HG02571 (cell line): ENCODE measurements around the gene ZNF154.
"Not testable (repeated sequence)": the region's sequence is repeated elsewhere in the genome, so short reads cannot be mapped to it uniquely, and the experiment has no call there.

Experiments
- ATAC-seq: cut with Tn5 transposase; IDR thresholded peaks from one replicate; pipeline ENCODE4 v1.9.1; 2021; ENCODE audit warnings: mild to moderate bottlenecking, moderate library complexity; ENCODE audit not compliant: unreplicated experiment

The ZNF154 gene

DNA sequence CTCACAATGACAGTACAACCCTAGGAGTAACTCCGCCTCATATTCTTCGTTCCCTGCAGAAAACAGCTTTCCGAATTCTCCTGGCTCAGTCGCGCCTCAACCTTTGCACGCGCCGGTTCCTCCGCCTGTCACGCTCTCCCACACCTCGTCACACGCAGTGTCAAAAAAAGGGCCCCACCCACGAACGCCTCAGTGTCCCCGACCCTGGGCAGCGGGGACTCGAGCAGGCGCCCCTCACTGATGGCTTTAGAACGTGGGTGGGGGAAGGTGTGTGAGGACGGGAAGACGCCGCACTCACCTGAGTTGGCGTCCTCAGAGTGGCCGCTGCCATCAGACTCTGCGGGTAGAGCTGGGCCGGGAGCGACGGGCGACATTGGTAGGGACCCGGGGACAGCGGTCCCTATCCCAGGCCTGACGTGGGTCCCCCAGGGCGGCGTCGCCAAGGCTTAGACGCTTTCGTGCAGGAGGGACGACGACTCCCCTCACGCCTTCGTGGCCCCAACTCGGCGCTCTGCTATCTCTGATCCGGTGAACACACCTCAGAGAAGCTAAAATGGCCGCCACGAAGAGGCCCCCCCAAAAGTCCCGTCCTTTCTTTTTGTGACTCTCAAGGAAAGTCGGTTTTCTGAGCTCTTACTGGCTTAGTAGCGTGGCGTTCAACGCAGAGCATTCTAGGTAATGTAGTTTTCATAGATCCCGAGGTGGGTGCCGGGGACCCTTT lies at the start of gene ZNF154:
TSS of gene ZNF154 (minus strand) at position 564 of the 721 bp plus-strand sequence. CDS start at position 331, 233 bp downstream.
- ATAC-seq, result no peak

GRCh38 chr19:57757941-57758340 lies 48.9 kb upstream of the ZNF154 start:
- no peak for ATAC-seq

DNA sequence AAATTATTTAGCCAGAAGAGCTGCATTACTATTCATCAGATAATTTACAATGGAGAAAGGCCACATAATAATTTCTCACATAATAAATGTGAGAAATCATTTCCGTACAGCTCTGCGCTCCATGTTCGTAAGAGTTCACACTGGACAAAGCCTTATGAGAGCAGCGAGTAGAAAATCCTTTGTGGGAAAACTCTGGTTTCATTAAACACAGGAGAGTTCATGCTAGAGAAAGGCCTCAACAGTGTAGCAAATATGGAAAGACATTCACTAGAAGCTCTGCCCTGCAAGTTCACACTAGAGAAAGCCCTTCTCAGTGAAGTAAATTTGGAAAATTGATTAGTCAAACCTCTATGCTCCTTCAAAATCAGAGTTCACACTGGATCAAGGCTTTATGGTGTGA lies 46.0 kb upstream of the ZNF154 start:
- no peak for ATAC-seq

GRCh38 chr19:57754091-57754673 lies 45.2 kb upstream of the ZNF154 start:
- ATAC-seq, result no peak

DNA sequence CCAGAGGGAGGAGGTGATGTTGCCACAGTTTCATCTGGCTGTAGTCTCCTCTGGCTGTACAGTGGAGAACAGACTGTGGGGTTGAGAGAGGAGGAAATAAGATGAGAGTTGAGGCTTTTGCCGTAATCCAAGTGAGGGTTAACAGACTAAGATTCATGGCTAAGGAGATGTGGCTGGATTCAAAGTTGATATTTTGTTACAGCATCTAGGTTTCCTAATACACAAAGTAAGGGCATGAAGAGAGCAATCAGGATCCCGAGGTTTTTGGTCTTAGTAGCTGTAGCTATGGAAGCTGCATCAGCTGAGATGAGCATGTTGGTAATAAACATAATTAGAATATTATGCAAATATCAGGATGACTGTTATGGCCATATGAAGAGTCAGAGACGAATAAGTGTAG lies 39.0 kb upstream of the ZNF154 start:
- no peak for ATAC-seq

GRCh38 chr19:57747472-57747807 lies 38.4 kb upstream of the ZNF154 start:
- ATAC-seq, result no peak

DNA sequence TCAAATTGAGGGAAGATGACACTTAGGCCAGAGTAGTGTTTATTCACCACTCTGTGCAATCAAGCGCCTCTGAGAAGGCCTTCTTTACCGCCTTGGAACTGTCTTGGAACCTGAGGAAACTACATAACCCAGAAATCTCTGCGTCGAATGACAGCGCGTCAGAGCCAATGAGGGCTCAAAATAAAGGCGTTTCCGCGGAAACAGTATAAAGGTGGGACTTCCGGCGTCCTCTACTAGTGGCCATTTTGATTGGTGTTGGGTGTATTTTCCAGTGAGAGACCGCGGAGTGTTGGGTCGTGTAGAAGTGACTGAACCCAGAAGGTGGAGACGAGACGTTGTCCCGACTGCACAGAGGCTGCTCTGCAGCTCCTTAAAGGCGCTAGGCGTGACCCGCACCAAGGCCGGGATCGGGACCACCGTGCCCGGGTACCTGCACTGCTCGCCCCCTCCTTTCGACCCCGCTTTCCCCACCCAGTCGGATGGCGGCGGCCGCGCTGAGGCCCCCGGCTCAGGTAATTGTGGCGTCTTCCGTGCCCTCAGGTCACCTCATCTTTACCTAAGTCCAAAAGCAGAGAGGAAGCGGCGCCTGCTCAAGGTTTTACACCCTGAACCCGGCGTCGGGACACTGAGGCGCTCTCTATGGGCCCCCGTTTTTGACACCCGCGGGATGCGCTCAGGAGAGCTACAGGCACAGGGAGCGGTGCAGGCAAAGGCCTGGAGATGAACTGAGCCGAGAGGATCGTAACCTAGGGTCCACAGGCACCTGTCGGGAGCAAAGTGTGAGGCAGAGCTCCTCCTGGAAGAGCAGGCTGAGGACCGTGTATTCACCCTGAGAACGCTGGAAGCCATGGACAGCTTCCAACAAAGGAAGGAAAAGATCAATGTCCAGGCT lies 37.8 kb upstream of the ZNF154 start, which contains the start of gene ZNF776:
TSS of gene ZNF776 (plus strand) at position 236 of the 892 bp plus-strand sequence. CDS start at position 480, 244 bp downstream.
- ATAC-seq, result peak; percentile 96

DNA sequence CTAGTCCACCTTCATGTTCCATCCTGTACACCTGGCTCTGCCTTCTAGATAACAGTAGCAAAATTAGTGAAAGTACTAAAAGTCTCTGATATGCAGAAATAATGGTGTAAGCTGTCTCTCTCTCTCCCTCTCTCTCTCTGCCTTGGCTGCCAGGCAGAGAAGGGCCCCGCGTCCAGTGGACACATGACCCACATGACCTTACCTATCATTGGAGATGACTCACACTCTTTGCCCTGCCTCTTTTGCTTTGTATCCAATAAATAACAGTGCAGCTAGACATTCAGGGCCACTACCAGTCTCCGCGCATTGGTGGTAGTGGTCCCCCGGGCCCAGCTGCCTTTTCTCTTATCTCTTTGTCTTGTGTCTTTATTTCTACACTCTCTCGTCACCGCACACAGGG lies 29.8 kb upstream of the ZNF154 start:
- not testable (repeated sequence) for ATAC-seq

GRCh38 chr19:57738320-57738719 lies 29.3 kb upstream of the ZNF154 start:
- ATAC-seq, result not testable (repeated sequence)

DNA sequence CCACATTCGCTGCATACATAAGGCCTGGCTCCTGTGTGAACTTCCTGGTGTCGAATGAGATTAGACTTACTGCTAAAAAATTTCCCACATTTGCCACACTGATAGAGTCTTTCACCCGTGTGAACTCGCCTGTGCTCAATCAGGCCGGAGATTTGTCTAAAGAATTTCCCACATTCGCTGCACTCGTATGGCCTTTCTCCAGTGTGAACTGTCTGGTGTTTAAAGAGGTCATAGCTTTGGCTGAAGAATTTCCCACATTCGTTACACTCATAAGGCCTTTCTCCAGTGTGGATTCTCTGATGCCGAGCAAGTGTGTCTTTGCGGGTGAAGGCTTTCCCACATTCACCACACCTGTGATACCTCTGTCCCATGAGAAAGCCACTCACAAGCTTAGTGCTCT lies 11.9 kb upstream of the ZNF154 start:
- ATAC-seq, result no peak

- no peak for ATAC-seq
Measured at GRCh38 chr19:57719901-57720519, 11.0 kb upstream of the ZNF154 start.

- no peak for ATAC-seq
Measured at GRCh38 chr19:57719424-57719823, 10.4 kb upstream of the ZNF154 start.

DNA sequence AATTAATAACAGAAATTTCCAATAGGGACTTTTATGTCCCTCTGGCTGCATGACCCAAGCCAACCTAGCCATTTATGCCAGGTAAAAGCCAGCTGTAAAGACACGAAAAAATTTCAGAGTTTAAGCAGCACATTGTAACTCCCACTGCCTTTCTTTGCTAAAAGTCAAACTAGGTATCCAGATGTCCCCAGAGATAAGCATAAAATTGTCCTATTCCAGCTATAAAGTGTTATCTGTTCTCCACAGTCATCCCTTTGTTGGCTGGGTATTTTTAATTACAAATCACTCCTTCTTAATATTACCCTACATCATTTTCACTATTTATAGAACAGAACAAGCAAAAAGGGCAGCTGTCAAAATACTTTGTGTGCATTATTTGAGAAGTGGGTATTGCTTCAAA lies 3.2 kb upstream of the ZNF154 start:
- no peak for ATAC-seq

- no peak for ATAC-seq
Measured at GRCh38 chr19:57709616-57710015, 612 bp upstream of the ZNF154 start.

DNA sequence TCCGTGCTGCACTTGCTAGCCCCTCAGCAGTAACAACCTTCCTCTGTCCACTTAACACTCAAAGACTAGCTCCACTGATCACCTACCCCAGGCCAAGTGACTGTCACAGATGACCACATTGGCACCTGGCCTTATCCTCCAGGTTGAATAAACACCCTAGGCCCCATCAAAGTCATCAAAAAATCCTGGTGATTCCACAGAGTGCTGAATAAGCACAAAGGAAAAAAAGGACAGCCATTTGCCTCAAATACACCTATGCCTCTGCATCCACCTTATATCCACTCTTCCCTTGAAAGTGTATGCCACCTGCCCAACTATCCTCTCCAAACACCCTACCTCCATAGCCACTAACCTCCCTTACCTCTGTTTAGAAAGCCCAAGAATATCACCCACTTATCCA lies 2.7 kb downstream of the ZNF154 start:
- no peak for ATAC-seq

GRCh38 chr19:57701625-57702024 lies 7.4 kb downstream of the ZNF154 start:
- ATAC-seq, result no peak

- no peak for ATAC-seq
Measured at GRCh38 chr19:57689750-57690149, 19.3 kb downstream of the ZNF154 start.

DNA sequence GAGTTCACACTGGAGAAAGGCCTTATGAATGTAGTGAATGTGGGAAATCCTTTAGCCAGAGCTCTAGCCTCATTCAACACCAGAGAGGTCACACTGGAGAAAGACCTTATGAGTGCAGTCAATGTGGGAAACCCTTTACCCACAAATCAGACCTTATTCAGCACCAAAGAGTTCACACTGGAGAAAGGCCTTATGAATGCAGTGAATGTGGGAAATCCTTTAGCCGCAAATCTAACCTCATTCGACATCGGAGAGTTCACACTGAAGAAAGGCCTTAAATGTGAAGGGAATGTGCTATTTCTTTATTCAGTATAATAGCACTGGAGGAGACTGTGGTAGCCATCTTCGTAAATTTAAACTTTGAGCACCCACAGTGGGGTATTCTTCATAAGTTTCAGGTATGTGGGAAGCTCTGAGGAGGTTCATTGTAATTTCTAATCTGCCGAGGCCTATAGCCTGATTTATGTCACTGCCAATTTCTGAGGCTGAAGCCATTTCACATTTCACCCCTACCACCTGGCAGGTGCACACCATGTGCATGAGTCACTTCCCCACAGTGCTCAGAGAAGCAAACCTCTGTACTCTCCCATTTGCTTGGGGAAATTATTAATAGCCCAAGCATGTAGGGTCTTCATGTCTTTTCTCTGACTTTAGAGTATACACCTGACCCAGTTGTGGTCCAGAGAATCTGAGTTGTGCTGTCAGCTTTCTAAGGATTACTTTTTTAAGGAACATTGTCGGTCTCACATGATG lies 20.8 kb downstream of the ZNF154 start:
- ATAC-seq, result no peak

DNA sequence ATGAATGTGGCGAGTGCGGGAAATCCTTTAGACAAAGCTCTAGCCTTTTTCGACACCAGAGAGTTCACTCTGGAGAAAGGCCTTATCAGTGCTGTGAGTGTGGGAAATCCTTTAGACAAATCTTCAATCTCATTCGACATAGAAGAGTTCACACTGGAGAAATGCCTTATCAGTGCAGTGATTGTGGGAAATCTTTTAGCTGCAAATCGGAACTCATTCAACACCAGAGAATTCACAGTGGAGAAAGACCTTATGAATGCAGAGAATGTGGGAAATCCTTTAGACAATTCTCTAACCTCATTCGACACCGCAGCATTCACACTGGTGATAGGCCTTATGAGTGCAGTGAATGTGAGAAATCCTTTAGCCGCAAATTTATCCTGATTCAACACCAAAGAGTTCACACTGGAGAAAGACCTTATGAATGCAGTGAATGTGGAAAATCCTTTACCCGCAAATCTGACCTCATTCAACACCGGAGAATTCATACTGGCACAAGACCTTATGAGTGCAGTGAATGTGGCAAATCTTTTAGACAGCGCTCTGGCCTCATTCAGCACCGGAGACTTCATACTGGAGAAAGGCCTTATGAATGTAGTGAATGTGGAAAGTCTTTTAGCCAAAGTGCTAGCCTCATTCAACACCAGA lies 21.5 kb downstream of the ZNF154 start:
- ATAC-seq, result no peak

DNA sequence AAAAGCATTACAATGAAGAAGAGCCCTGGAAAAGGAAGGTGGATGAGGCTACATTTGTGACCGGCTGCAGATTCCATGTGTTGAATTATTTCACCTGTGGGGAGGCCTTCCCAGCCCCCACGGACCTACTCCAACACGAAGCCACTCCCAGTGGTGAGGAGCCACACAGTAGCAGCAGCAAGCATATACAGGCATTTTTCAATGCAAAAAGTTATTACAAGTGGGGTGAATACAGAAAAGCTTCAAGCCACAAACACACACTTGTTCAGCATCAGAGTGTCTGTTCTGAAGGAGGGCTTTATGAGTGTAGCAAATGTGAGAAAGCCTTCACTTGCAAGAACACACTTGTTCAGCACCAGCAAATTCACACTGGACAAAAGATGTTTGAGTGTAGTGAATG lies 22.3 kb downstream of the ZNF154 start:
- no peak for ATAC-seq
